K562 treated with DMSO at 1 percent for 4 hours (cell line): ENCODE measurements around the gene MYO1B. TPM values are rescaled to one million over a fixed set of nuclear protein-coding genes. Genes with fewer than 3 reads are reported as not detected.

Experiments
- total RNA-seq: library from RNA; unstranded; fragments of 300-600 nt; gene quantifications from 2 replicates; pipeline ENCODE4 v1.2.3, GENCODE V29; 2022; ENCODE audit not compliant: insufficient read depth

MYO1B gene
- total RNA-seq: not detected in 2 replicates

DNA sequence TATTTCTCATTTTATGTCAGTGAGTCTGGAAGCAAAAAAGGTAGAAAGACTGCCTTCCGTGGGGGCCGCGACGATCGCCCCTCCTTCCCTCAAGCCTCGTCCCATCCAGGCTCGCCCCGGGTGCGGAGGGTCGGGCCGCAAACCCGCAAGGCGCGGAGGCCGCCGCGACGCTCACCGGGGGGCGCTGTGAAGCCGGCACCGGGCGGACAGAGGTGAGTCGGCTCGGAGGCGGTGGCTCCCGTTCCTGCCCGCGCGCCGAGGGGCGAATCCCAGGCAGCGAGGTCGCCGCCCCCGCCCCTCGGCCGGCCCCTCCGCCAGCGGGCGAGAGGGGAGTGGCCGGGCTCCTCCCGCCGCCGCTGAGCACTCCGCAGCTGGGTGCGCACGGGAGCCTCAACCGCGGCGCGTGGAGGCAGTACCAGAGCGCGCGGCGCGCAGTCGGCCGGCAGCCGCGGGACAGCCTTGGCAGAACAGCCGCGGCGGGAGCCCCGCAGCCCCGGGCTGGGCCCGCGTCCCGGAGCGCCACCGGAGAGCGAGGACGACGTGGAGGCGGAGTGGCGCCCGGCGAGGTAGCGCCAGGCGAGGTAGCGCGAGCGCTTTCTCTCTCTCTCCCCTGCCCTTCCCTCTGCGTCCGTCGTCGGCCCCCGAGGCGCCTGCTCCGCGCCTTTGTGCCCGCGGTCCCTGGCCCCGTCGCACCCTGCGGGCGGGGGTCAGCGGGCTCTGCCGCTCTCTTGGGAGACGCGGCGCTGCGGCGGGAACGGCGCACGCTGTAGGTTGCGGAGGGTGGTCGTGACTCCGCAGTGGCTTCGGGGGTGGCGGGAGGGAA, at the start of gene MYO1B:
TSS of gene MYO1B (plus strand) at position 359 of the 823 bp plus-strand sequence. CDS start 31,492 bp downstream, outside the sequence.

Other genes starting within 250 kb of the MYO1B start
- gene STAT1, start 231.2 kb upstream of the MYO1B start, total RNA-seq: 24.7 and 25.6 TPM in 2 replicates
- not detected in 2 replicates for gene STAT4, start 94.4 kb upstream of the MYO1B start, total RNA-seq